GM21367 (cell line): Measurements from ENCODE around the gene SUCNR1.
A peak's percentile ranks its signal among the peaks of the same experiment; 100 is the strongest.
"Not testable (repeated sequence)": the region's sequence is repeated elsewhere in the genome, so short reads cannot be mapped to it uniquely, and the experiment has no call there.

Experiments used
- ATAC-seq: cut with Tn5 transposase; IDR thresholded peaks from one replicate; pipeline ENCODE4 v1.9.1; 2021; ENCODE audit not compliant: unreplicated experiment

Gene SUCNR1

GRCh38 chr3:151873398-151873797 lies at the start of gene SUCNR1:
Gene SUCNR1 (plus strand): TSS chr3:151873643. CDS start chr3:151879893, 6,250 bp downstream.
- ATAC-seq = no peak

- ATAC-seq = no peak
These were observed 45.6 kb upstream of the SUCNR1 start for GRCh38 chr3:151827816-151828215.

GRCh38 chr3:151835751-151836525 lies 37.5 kb upstream of the SUCNR1 start:
- no peak for ATAC-seq

GRCh38 chr3:151837057-151837456 lies 36.4 kb upstream of the SUCNR1 start:
- no peak for ATAC-seq

- ATAC-seq = peak; percentile 81
These were observed 34.7 kb upstream of the SUCNR1 start for GRCh38 chr3:151838574-151839312.

GRCh38 chr3:151839313-151839631 lies 34.2 kb upstream of the SUCNR1 start:
- no peak for ATAC-seq

- ATAC-seq = no peak
These were observed 31.6 kb upstream of the SUCNR1 start for GRCh38 chr3:151841801-151842200.

- no peak for ATAC-seq
These were observed 30.2 kb upstream of the SUCNR1 start for GRCh38 chr3:151843275-151843674.

GRCh38 chr3:151845306-151845905 lies 28.0 kb upstream of the SUCNR1 start:
- no peak for ATAC-seq

GRCh38 chr3:151850065-151850464 lies 23.4 kb upstream of the SUCNR1 start:
- not testable (repeated sequence) for ATAC-seq

- no peak for ATAC-seq
These were observed 21.2 kb upstream of the SUCNR1 start for GRCh38 chr3:151852074-151852811.

- no peak for ATAC-seq
These were observed 17.3 kb upstream of the SUCNR1 start for GRCh38 chr3:151856118-151856517.

GRCh38 chr3:151856641-151857040 lies 16.8 kb upstream of the SUCNR1 start:
- no peak for ATAC-seq

GRCh38 chr3:151859233-151859673 lies 14.2 kb upstream of the SUCNR1 start:
- no peak for ATAC-seq

- ATAC-seq = no peak
These were observed 13.5 kb upstream of the SUCNR1 start for GRCh38 chr3:151859905-151860304.

- no peak for ATAC-seq
These were observed 9.8 kb upstream of the SUCNR1 start for GRCh38 chr3:151863611-151864010.

GRCh38 chr3:151864423-151865101 lies 8.9 kb upstream of the SUCNR1 start:
- ATAC-seq = no peak

GRCh38 chr3:151866711-151867410 lies 6.6 kb upstream of the SUCNR1 start:
- ATAC-seq = no peak

- no peak for ATAC-seq
These were observed 5.8 kb upstream of the SUCNR1 start for GRCh38 chr3:151867666-151868065.

- ATAC-seq = no peak
These were observed 4.3 kb upstream of the SUCNR1 start for GRCh38 chr3:151869181-151869580.
